Glutamatergic neuron (in vitro differentiated cells): ENCODE results near the gene SLC27A1. TPM values are rescaled to one million over a fixed set of nuclear protein-coding genes. Genes with fewer than 3 reads are reported as not detected.

Source experiments
- DNase-seq: peaks from one replicate; pipeline ENCODE4 v3.0.0; 2022
- H3K27ac Mint-ChIP-seq: one replicate; pipeline ENCODE4 v1.8.0; 2020; ENCODE audit warnings: mild to moderate bottlenecking, mixed read lengths, inconsistent platforms; ENCODE audit not compliant: unreplicated experiment
- H3K27me3 Mint-ChIP-seq: one replicate; pipeline ENCODE4 v1.8.0; 2020; ENCODE audit warnings: mild to moderate bottlenecking, moderate library complexity, mixed read lengths, inconsistent platforms; ENCODE audit not compliant: unreplicated experiment
- H3K36me3 Mint-ChIP-seq: one replicate; pipeline ENCODE4 v1.8.0; 2020; ENCODE audit warnings: mild to moderate bottlenecking, mixed read lengths, inconsistent platforms; ENCODE audit not compliant: unreplicated experiment
- H3K4me1 Mint-ChIP-seq: one replicate; pipeline ENCODE4 v1.8.0; 2020; ENCODE audit warnings: mild to moderate bottlenecking, low read depth, mixed read lengths, inconsistent platforms; ENCODE audit not compliant: unreplicated experiment
- H3K4me3 Mint-ChIP-seq: one replicate; pipeline ENCODE4 v1.8.0; 2020; ENCODE audit warnings: mild to moderate bottlenecking, mixed read lengths, inconsistent platforms; ENCODE audit not compliant: unreplicated experiment
- H3K9me3 Mint-ChIP-seq: one replicate; pipeline ENCODE4 v1.8.0; 2020; ENCODE audit warnings: mild to moderate bottlenecking, moderate library complexity, mixed read lengths, inconsistent platforms; ENCODE audit not compliant: unreplicated experiment
- total RNA-seq: library from RNA; stranded (reverse); fragmentation: NEBNext Ultra II Directional; extraction: Animal tissue kit (Norgen Biotek cat#: 25700); gene quantifications from one replicate; pipeline ENCODE4 v1.2.1, GENCODE V29; 2021; ENCODE audit not compliant: unreplicated experiment
- TF ChIP-seq, protein P1 (sequence below): fragments of 200-600 bp; sonication (generic); IDR thresholded peaks from one replicate; pipeline ENCODE4 v1.5.0; 2021; ENCODE audit not compliant: partially characterized antibody, unreplicated experiment

The SLC27A1 gene
- total RNA-seq, 1 donor from 2014 or later: 16.9 TPM

DNA sequence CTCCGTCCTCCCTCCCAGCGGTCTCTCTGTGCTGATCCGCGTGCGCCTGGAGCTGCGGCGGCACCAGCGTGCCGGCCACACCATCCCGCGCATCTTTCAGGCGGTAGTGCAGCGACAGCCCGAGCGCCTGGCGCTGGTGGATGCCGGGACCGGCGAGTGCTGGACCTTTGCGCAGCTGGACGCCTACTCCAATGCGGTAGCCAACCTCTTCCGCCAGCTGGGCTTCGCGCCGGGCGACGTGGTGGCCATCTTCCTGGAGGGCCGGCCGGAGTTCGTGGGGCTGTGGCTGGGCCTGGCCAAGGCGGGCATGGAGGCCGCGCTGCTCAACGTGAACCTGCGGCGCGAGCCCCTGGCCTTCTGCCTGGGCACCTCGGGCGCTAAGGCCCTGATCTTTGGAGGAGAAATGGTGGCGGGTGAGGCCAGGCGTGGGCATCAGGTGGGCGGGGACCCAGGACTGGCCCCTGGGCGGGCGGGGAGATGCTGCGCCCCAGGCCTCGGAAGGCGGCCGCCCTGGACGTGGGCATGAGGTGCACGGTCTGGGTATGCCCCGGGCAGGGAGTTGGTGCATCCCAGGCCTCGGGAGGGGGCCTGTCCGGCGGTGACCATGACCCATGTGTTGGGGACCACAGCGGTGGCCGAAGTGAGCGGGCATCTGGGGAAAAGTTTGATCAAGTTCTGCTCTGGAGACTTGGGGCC lies 16.4 kb downstream of the SLC27A1 start:
- H3K36me3 Mint-ChIP-seq: no peaks in the 10 kb centered on the region
- H3K27me3 Mint-ChIP-seq: peaks cover 8% of the 10 kb centered on the region

DNA sequence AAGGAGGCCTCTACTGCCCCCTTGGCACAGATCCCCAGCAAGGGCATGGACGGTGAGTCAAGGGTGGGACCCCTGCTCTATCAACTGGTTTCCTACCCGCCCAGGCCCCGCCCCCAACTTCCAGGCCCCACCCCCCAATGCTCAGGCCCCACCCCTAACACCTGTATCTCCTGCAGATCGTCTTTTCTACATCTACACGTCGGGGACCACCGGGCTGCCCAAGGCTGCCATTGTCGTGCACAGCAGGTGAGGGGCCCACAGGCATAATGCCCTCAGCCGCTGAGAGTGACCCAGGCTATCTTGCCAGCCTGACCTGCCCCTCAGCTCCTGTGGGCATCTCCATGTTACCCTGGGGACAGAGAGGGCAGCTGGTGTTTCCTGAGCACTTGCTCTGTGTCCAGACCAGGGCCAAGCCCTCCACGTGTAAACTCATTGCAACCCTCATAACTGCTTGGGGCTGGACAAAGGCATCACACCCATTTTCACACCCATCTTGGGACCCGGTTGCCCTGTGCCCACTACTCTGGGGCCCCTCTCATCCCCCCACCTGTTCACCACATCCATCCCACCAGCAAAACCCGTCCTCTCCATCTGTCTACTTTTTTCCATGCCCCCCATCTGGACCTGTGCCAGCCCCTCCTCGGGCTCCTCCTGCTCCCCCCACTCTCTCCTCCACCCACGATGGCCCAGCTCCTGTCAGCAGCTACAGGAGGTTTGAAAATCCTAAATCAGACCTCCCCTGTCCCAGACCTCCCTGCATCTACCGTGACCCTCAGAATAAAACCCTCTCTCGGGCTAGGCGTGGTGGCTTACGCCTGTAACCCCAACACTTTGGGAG lies 17.2 kb downstream of the SLC27A1 start:
- peak overlapping the region; percentile 34 for H3K4me3 Mint-ChIP-seq

More for the DNA sequence above, 16.4 kb downstream of the SLC27A1 start:
- H3K27ac Mint-ChIP-seq: no peak overlapping the region
- H3K4me3 Mint-ChIP-seq: no peak overlapping the region
- no peak for DNase-seq
- H3K4me1 Mint-ChIP-seq: peaks cover 17% of the 10 kb centered on the region
- TF ChIP-seq, protein P1, sequence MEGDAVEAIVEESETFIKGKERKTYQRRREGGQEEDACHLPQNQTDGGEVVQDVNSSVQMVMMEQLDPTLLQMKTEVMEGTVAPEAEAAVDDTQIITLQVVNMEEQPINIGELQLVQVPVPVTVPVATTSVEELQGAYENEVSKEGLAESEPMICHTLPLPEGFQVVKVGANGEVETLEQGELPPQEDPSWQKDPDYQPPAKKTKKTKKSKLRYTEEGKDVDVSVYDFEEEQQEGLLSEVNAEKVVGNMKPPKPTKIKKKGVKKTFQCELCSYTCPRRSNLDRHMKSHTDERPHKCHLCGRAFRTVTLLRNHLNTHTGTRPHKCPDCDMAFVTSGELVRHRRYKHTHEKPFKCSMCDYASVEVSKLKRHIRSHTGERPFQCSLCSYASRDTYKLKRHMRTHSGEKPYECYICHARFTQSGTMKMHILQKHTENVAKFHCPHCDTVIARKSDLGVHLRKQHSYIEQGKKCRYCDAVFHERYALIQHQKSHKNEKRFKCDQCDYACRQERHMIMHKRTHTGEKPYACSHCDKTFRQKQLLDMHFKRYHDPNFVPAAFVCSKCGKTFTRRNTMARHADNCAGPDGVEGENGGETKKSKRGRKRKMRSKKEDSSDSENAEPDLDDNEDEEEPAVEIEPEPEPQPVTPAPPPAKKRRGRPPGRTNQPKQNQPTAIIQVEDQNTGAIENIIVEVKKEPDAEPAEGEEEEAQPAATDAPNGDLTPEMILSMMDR: no peak
- peaks cover 9% of the 10 kb centered on the region for H3K9me3 Mint-ChIP-seq

DNA sequence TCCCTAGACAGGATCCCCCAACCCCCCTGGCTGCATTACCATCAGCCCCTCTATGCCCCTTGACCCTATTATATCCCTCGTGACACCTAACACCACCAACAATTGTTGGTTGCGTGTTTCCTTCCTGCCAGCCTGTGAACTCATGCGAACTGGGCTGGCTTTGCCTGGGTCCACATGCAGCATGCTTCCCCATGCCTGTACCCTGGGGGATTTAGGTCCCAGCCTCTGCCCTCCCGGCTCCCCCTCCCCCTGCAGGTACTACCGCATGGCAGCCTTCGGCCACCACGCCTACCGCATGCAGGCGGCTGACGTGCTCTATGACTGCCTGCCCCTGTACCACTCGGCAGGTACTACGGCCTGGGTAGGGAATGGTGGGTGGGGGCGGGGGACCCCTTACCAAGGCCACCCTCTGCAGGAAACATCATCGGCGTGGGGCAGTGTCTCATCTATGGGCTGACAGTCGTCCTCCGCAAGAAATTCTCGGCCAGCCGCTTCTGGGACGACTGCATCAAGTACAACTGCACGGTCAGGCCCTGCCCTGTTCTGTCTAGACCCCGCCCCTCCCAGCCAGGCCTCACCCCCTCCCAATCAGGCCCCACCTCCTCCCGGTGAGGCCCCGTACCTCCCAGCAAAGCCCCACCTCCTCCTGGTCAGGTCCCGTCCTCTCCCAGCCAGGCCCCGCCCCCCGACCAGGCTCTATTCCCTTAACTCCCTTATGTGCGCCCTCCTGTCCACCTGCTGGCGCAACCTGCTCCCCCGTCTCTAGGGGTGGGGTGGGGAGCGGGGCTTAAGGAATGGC lies 18.5 kb downstream of the SLC27A1 start:
- peaks cover 8% of the 10 kb centered on the region for H3K27me3 Mint-ChIP-seq
- H3K36me3 Mint-ChIP-seq: no peaks in the 10 kb centered on the region
- TF ChIP-seq, protein P1: no peak
- H3K4me1 Mint-ChIP-seq: peaks cover 17% of the 10 kb centered on the region
- H3K9me3 Mint-ChIP-seq: peaks cover 3% of the 10 kb centered on the region
- peak overlapping the region; percentile 63 for H3K4me3 Mint-ChIP-seq
- H3K27ac Mint-ChIP-seq: peak overlapping the region; percentile 45
- DNase-seq: peak; percentile 86

More for the DNA sequence above, 17.2 kb downstream of the SLC27A1 start:
- Mint-ChIP-seq H3K36me3 (no peaks in the 10 kb centered on the region), H3K9me3 (peaks cover 8% of the 10 kb centered on the region), H3K27me3 (peaks cover 10% of the 10 kb centered on the region), H3K27ac (no peak overlapping the region), H3K4me1 (peaks cover 21% of the 10 kb centered on the region)
- no peak for DNase-seq
- TF ChIP-seq, protein P1: no peak

DNA sequence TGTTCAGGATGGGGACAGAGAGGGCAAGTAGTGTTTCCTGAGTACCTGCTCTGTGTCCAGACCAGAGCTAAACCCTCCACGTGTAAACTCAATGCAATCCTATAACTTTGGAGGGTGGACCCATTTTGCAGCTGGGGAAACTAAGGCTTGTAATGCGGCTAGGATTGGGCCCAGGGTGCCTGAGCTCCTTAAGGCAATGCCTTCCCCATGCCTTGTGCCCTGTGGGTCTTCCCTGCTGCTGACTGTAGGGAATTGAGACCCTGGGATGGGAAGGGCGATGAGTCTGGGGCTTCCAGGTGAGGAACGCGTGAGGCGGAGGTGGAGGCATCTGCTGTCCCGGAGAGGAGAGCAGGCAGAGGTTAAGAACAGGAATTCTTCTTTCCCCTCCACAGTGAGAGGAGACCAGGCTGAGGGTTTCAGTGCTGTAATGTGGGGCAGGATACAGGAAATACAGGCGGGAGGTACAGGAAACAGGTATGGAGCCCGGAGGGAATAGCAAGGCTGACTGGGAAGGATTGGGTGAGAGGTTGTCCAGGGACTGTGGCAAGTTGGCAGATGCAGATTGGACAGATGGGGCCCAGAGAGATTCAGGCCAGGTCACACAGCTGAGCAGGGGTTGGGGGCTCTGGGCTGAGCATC lies 19.2 kb downstream of the SLC27A1 start:
- H3K27ac Mint-ChIP-seq: peak overlapping the region; percentile 59
- peaks cover 17% of the 10 kb centered on the region for H3K4me1 Mint-ChIP-seq
- H3K9me3 Mint-ChIP-seq: peaks cover 3% of the 10 kb centered on the region
- no peaks in the 10 kb centered on the region for H3K36me3 Mint-ChIP-seq
- peaks cover 7% of the 10 kb centered on the region for H3K27me3 Mint-ChIP-seq
- TF ChIP-seq, protein P1: no peak
- H3K4me3 Mint-ChIP-seq: peak overlapping the region; percentile 20
- DNase-seq: no peak
